GM23338 (cell line): ENCODE measurements around the gene PVALEF. TPM values are rescaled to one million over a fixed set of nuclear protein-coding genes. Genes with fewer than 3 reads are reported as not detected.

Experiments
- ATAC-seq: fragments of 200-7000 bp; cut with Tn5 transposase; 3 replicates; pipeline ENCODE4 v1.9.1; 2020
- DNase-seq: peaks from one replicate; pipeline ENCODE4 v3.0.0-alpha.2; 2015; ENCODE audit warnings: low spot score
- H2AFZ ChIP-seq: fragments of 200-600 bp; sonication (generic); 2 replicates; pipeline ENCODE4 v1.8.0; 2016; ENCODE audit warnings: antibody characterized with exemption, mild to moderate bottlenecking, moderate library complexity
- H3F3A ChIP-seq: fragments of 200-600 bp; sonication (generic); replicated peaks from 2 replicates; pipeline ENCODE4 v1.8.0; 2017; ENCODE audit warnings: antibody characterized with exemption, mixed run types, low read depth
- H3K27ac ChIP-seq: fragments of 200-600 bp; sonication (generic); 2 replicates; pipeline ENCODE4 v1.6.1; 2016; ENCODE audit warnings: low read depth
- H3K27me3 ChIP-seq: fragments of 200-600 bp; sonication (generic); 2 replicates; pipeline ENCODE4 v1.8.0; 2016; ENCODE audit warnings: mild to moderate bottlenecking, mixed run types, moderate library complexity; ENCODE audit not compliant: insufficient read depth
- H3K36me3 ChIP-seq: fragments of 200-600 bp; sonication (generic); 2 replicates; pipeline ENCODE4 v1.8.0; 2016; ENCODE audit warnings: mild to moderate bottlenecking; ENCODE audit not compliant: insufficient read depth
- H3K4me1 ChIP-seq: fragments of 200-600 bp; sonication (generic); 2 replicates; pipeline ENCODE4 v1.8.0; 2016; ENCODE audit warnings: mild to moderate bottlenecking, moderate library complexity; ENCODE audit not compliant: insufficient read depth
- H3K4me2 ChIP-seq: fragments of 200-600 bp; sonication (generic); 2 replicates; pipeline ENCODE4 v1.7.1; 2017; ENCODE audit warnings: mixed run types
- H3K4me3 ChIP-seq: fragments of 200-600 bp; sonication (generic); 2 replicates; pipeline ENCODE4 v1.6.1; 2016; ENCODE audit warnings: mixed run types
- H3K79me2 ChIP-seq: fragments of 200-600 bp; sonication (generic); replicated peaks from 2 replicates; pipeline ENCODE4 v1.8.0; 2017; ENCODE audit warnings: mild to moderate bottlenecking; ENCODE audit not compliant: insufficient read depth
- H3K9me2 ChIP-seq: fragments of 200-600 bp; sonication (generic); 2 replicates; pipeline ENCODE4 v1.8.0; 2017; ENCODE audit not compliant: insufficient read depth
- H4K20me1 ChIP-seq: fragments of 200-600 bp; sonication (generic); replicated peaks from 2 replicates; pipeline ENCODE4 v1.8.0; 2017; ENCODE audit warnings: mild to moderate bottlenecking; ENCODE audit not compliant: insufficient read depth
- H3K27ac Mint-ChIP-seq: 2 replicates; pipeline ENCODE4 v1.8.0; 2020; ENCODE audit warnings: inconsistent platforms, mild to moderate bottlenecking, moderate library complexity, mixed read lengths
- H3K27me3 Mint-ChIP-seq: 3 replicates; pipeline ENCODE4 v1.8.0; 2022; ENCODE audit warnings: low read depth, mild to moderate bottlenecking, moderate library complexity, mixed read lengths, inconsistent platforms; ENCODE audit not compliant: insufficient read depth, poor library complexity
- H3K36me3 Mint-ChIP-seq: 3 replicates; pipeline ENCODE4 v1.8.0; 2021; ENCODE audit warnings: low read depth, mild to moderate bottlenecking, inconsistent platforms, moderate library complexity, mixed read lengths
- H3K4me1 Mint-ChIP-seq: 3 replicates; pipeline ENCODE4 v1.8.0; 2020; ENCODE audit warnings: mild to moderate bottlenecking, inconsistent platforms, mixed read lengths
- H3K4me3 Mint-ChIP-seq: 3 replicates; pipeline ENCODE4 v1.8.0; 2021; ENCODE audit warnings: moderate library complexity, mild to moderate bottlenecking, inconsistent platforms, mixed read lengths
- H3K9me3 Mint-ChIP-seq: 3 replicates; pipeline ENCODE4 v1.8.0; 2020; ENCODE audit warnings: moderate library complexity, mild to moderate bottlenecking, inconsistent platforms, mixed read lengths
- NANOG ChIP-seq: IDR thresholded peaks from 2 replicates; pipeline ENCODE4 v1.6.1; 2016; ENCODE audit warnings: antibody characterized with exemption, borderline replicate concordance
- polyA plus RNA-seq: library from polyadenylated mRNA; unstranded; fragments of >200 nt; fragmentation: Nextera tagmentation; extraction: Ambion mirVana; gene quantifications from 2 replicates; pipeline ENCODE4 v1.2.1, GENCODE V29; 2016
- total RNA-seq: library from RNA; depleted of rRNA; stranded (reverse); fragments of >200 nt; shearing (Covaris generic); gene quantifications from 2 replicates; pipeline ENCODE4 v1.2.3, GENCODE V29; 2014
- TF ChIP-seq, protein P1 (sequence below): fragments of 250-450 bp; sonication (Bioruptor Pico); IDR thresholded peaks from 2 replicates; pipeline ENCODE4 v1.5.0; 2020; ENCODE audit warnings: mild to moderate bottlenecking, moderate library complexity

Gene PVALEF
- total and polyA plus RNA-seq, 2 experiments from 2014 or later = not detected

DNA sequence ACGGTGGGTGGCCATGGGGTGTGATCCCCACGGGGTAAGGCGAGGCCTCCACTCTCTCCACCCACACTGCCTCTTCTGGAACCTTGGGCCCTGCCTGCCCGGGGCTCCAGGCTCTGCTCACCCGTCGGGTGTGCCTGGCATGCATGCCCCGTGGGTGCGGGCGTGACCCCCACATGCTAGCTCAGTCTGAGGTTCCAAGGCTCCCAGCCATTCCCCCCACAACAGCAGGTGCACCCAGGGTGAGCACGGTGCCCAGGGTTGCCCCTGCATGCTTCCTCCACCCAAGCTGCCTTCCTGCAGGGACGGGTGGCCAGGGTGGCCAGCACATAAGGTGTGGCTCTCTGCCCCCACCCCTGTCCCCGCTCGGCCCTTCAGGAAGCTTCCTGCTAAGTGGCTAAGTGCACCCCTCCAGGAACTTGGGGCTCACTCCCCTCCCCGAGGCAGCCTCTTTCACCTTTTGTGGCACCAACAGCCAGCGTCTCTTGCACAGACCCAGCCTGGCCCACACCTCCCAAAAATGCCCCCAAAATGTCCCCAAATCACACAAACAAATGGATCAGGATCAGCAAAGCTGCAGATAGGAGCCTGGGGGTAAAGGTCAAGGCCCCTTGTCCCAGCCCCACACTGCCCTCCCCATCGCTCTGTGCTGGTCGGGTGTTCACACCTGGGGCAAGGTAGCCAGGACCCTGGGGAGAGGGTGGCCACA is 21.4 kb upstream of the PVALEF start:
- ATAC-seq = no peak
- no peak overlapping the region for H2AFZ ChIP-seq

More for the DNA sequence above, 21.4 kb upstream of the PVALEF start:
- DNase-seq = no peak
- Histone ChIP-seq H3K4me2 (no peak overlapping the region), H3K79me2 (no peaks in the 10 kb centered on the region), H3K36me3 (no peaks in the 10 kb centered on the region), H3F3A (peaks cover under 1% of the 10 kb centered on the region; the same call in 1 of the 2 replicates), H3K4me1 (no peaks in the 10 kb centered on the region), H3K4me3 (no peak overlapping the region), H4K20me1 (no peaks in the 10 kb centered on the region), H3K27ac (no peak overlapping the region), H3K9me2 (no peaks in the 10 kb centered on the region), H3K27me3 (no peaks in the 10 kb centered on the region)
- Mint-ChIP-seq H3K4me1 (no peaks in the 10 kb centered on the region), H3K4me3 (no peak overlapping the region), H3K9me3 (peaks cover 8% of the 10 kb centered on the region), H3K27ac (no peak overlapping the region), H3K27me3 (peaks cover 20% of the 10 kb centered on the region), H3K36me3 (no peaks in the 10 kb centered on the region)
- TF ChIP-seq NANOG = no peak
- TF ChIP-seq, protein P1, sequence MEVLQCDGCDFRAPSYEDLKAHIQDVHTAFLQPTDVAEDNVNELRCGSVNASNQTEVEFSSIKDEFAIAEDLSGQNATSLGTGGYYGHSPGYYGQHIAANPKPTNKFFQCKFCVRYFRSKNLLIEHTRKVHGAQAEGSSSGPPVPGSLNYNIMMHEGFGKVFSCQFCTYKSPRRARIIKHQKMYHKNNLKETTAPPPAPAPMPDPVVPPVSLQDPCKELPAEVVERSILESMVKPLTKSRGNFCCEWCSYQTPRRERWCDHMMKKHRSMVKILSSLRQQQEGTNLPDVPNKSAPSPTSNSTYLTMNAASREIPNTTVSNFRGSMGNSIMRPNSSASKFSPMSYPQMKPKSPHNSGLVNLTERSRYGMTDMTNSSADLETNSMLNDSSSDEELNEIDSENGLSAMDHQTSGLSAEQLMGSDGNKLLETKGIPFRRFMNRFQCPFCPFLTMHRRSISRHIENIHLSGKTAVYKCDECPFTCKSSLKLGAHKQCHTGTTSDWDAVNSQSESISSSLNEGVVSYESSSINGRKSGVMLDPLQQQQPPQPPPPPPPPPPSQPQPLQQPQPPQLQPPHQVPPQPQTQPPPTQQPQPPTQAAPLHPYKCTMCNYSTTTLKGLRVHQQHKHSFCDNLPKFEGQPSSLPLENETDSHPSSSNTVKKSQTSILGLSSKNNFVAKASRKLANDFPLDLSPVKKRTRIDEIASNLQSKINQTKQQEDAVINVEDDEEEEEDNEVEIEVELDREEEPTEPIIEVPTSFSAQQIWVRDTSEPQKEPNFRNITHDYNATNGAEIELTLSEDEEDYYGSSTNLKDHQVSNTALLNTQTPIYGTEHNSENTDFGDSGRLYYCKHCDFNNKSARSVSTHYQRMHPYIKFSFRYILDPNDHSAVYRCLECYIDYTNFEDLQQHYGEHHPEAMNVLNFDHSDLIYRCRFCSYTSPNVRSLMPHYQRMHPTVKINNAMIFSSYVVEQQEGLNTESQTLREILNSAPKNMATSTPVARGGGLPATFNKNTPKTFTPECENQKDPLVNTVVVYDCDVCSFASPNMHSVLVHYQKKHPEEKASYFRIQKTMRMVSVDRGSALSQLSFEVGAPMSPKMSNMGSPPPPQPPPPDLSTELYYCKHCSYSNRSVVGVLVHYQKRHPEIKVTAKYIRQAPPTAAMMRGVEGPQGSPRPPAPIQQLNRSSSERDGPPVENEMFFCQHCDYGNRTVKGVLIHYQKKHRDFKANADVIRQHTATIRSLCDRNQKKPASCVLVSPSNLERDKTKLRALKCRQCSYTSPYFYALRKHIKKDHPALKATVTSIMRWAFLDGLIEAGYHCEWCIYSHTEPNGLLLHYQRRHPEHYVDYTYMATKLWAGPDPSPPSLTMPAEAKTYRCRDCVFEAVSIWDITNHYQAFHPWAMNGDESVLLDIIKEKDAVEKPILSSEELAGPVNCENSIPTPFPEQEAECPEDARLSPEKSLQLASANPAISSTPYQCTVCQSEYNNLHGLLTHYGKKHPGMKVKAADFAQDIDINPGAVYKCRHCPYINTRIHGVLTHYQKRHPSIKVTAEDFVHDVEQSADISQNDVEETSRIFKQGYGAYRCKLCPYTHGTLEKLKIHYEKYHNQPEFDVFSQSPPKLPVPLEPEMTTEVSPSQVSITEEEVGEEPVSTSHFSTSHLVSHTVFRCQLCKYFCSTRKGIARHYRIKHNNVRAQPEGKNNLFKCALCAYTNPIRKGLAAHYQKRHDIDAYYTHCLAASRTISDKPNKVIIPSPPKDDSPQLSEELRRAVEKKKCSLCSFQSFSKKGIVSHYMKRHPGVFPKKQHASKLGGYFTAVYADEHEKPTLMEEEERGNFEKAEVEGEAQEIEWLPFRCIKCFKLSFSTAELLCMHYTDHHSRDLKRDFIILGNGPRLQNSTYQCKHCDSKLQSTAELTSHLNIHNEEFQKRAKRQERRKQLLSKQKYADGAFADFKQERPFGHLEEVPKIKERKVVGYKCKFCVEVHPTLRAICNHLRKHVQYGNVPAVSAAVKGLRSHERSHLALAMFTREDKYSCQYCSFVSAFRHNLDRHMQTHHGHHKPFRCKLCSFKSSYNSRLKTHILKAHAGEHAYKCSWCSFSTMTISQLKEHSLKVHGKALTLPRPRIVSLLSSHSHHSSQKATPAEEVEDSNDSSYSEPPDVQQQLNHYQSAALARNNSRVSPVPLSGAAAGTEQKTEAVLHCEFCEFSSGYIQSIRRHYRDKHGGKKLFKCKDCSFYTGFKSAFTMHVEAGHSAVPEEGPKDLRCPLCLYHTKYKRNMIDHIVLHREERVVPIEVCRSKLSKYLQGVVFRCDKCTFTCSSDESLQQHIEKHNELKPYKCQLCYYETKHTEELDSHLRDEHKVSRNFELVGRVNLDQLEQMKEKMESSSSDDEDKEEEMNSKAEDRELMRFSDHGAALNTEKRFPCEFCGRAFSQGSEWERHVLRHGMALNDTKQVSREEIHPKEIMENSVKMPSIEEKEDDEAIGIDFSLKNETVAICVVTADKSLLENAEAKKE (CRISPR knock-in tag) = no peak
